HG02678 (cell line): ENCODE results near the gene ABCA4.

ENCODE experiments used
- ATAC-seq: cut with Tn5 transposase; IDR thresholded peaks from one replicate; pipeline ENCODE4 v1.9.1; 2021; ENCODE audit warnings: mild to moderate bottlenecking, moderate library complexity; ENCODE audit not compliant: unreplicated experiment

Gene ABCA4

GRCh38 chr1:94056996-94057395, 64.0 kb downstream of the ABCA4 start:
- ATAC-seq = no peak

DNA sequence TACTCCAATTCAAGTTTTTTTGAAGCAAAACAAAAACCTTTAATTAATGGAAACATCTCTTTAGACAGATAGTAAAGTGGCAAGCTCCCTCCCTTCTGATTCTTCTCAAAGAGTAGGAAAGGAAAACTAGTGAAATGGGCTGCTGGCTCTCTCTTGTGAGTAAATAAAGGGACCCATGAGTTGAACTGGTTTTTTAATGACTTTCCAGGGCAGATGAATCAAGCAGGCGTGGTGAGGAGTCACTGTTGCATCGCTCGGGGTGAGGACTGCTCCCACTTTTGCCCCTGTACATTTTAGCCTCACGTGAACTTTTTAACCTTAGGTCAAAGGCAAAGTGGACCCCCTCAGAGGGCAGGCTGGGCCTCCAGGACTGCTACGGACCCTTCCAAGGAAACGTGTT, 64.8 kb downstream of the ABCA4 start:
- no peak for ATAC-seq

GRCh38 chr1:94055459-94056122, 65.4 kb downstream of the ABCA4 start:
- ATAC-seq = no peak

DNA sequence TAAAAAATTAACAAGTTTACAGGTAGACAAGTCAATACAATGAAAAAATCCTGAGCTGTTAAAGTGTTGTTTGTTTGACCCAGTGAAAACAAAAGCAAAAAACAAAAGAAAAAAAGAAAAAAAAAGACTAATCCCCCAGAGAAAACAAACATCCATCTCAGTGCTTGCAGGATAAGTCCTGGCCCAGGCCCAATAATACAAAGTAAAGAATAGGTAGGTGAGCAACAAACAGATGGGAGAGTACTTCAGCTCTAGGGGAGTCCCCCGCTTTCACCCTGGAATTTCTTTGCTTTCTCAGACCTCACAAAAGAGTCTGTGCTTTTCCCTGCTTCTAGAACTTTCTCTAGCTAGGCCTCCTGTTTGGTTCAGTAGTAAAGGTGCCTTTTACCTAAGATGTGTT, 70.3 kb downstream of the ABCA4 start:
- no peak for ATAC-seq

- no peak for ATAC-seq
Observed at GRCh38 chr1:94050254-94050653, 70.7 kb downstream of the ABCA4 start.

DNA sequence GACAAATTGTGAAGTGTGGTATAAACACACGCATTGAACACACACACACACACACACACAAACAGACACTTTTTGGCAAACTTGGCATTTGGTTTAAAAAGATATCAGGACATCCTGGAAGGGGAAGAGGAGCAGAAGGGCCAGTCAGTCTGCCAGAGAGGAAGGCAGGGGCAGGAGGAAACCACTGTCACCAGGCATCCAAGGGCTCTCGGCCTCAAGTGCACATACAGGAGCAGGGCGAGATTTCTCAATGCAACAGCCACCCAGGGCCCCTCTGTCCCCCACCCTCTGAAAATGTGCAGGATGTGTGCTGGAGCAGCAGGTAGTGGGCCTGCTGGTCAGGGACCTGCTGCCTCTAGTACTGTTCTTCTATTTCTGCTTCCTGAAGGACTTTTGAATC, 71.2 kb downstream of the ABCA4 start:
- no peak for ATAC-seq

DNA sequence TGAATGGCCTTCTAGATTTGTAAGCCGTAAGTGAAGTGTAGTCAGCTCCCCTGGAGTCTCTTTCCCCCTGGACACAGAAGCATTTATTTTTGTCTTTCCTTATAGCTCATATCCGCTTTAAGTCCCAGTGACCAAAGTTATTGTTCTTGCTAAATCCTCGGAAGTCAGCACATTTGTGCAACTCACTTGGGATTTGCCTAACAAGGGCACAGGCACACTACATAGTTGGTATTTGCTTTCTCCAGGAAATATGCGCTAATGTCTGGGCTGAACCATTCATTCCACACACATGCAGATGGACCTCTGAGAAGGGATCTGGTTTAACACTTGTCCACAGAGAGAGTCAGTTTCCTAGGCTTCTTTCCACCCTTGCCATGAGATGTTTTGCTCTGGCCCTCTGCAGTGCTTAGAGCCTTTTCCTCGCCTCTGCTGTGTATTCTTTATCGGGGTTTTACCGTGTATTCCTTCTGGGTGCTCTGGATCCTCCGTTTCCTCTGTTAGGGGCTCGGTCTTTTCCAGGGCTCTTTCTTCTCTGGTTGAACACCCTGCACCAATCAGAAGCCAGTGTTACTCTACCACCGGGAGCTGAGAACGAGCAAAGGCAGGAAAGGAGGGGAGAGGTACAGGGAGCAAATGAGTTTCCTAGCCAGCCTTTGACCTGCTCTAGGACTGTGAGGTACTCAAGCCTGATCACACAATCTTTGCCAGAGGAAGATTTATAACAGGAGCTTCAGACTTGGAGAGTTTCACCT, 72.4 kb downstream of the ABCA4 start:
- no peak for ATAC-seq

DNA sequence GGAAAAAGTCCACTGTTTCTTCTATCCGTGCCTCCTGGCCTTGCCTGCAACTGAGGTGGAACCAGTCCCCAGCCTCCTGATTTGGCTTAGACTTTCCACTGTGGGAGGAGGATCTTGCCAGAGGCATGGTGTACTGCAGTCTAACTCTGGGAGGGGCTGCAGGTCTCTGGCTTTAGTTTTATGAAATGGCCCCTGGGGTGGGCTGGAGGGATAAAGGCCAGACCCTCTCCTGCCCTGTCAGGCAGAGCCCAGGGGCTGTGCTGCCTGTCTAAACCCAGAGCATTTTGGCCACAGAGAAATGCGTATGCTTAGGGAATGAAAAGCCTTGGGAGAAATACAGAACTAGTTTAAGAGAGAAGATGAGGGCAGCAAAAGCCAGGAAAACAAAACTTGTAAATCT, 73.0 kb downstream of the ABCA4 start:
- ATAC-seq = no peak

GRCh38 chr1:94045465-94046056, 75.4 kb downstream of the ABCA4 start:
- ATAC-seq = peak; percentile 69

- no peak for ATAC-seq
Observed at GRCh38 chr1:94044891-94045290, 76.1 kb downstream of the ABCA4 start.

DNA sequence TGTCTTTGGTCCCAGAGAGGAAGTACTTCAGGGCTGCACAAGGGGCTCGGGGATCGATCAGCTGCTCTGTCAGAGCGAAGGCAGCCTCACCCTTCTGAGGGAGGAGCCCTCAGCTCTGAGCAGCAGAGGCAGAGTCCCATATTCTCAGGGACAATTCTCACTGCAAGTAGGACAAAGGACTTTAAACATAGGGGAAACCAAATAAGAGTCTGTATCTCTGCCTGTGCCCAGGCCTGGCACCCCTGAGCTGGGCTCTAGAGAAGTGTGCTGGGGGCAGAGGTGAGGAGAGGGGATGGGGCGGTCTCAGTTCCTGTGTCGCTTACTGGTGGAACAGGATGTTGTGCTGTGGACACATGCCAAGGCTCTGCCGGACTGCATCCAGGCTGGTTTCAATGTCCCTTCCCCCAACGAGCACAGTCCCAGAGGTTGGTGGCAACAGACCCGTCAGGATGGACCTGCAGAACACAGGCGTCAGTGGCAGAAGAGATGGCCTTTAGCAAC, 76.6 kb downstream of the ABCA4 start:
- no peak for ATAC-seq

DNA sequence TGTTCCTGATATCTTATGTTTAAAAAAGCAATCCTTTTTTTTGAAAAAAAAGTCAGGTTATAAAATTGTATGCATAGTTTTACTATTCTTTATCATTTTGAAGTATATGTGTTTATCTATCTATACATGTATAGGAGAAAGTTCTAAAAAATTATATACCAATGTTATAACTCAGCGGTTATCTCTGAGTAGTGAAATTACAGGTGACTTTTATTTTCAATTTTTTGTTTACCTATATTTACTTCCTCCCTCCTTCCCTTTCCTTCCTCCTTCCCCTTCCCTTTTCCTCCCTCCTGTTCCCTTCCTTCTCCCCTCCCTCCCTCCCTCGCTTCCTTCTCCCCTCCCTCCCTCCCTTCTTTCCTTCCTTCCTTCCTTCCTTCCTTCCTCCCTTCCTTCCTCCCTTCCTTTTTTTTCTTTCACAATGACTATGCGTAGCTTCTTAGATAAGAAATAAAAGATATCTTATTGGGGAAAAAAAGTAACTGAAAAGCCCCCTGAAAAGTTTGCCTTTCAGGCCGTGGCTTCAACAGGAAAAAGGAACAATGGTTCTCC, 77.1 kb downstream of the ABCA4 start:
- ATAC-seq = no peak

DNA sequence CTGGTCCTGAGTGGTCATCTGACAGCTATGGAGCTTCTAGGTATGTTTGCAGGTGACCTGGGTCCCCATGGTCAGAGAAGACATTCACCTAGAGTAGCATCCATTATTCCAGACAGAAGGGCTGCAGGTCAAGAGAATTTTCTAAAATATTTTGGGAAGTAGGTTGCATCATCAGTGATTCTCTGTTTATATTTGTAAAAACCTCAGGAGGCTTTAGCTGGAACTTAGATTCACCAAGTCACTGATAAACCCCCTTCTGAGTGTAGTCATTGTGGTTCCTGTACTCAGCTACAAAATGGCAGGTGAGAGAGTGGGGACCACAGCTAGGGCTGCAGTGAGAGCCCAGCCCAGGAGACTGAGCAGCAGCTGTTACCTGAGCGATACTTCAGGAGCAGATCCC, 78.6 kb downstream of the ABCA4 start:
- ATAC-seq = no peak

DNA sequence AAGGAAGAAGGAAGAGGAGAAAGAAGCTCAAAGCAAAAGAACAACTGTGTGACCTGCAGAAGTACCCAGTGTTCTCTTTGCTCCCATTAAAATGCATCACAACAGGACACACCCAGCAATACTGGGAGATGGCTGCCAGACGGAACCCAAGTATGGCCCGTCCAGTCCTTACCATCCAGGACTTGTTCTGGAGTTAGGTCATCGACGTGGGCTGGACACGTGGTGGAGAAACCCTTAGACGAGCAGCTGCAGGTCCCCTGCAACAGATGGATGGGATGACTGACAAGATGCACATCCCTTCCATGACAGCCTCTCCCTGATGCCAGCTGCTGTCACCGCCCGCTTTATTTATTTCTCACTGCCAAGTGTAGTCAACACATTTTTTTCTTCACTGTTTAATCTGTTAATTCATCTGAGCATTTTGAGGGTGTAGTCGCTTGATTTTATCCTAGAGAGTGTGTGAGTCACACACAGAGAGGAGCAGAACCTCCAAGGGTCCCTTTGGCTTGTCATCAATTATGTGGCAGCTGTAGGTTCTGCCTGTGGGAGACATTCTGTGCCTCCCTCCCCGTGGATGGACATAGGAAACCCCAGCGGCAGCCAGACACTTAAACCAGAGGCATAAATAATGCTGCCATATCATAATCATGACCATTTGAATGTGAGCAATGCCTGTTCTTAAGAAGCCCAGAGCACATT, 80.9 kb downstream of the ABCA4 start:
- ATAC-seq = no peak

- ATAC-seq = peak; percentile 44
Observed at GRCh38 chr1:94039514-94039870, 81.5 kb downstream of the ABCA4 start.

DNA sequence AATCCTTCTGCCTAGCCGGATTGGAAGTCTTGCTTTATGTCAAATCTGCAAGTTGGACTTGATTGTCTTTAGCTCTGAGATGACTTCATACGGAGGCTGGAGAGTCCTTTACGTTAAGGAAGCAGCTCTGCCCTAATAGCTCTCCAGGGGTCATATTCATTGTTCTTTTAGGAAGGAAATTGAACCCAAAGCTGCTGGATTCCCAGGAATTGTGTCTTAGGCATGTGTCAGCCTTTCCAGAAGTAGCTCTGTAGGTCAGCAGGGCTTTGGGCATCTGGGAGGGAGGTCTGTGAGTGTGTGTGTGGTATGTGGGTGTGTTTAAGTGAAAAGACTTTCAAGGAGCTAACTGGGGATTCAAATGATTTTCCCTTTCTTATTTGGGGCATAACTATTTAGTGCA, 82.4 kb downstream of the ABCA4 start:
- ATAC-seq = no peak

DNA sequence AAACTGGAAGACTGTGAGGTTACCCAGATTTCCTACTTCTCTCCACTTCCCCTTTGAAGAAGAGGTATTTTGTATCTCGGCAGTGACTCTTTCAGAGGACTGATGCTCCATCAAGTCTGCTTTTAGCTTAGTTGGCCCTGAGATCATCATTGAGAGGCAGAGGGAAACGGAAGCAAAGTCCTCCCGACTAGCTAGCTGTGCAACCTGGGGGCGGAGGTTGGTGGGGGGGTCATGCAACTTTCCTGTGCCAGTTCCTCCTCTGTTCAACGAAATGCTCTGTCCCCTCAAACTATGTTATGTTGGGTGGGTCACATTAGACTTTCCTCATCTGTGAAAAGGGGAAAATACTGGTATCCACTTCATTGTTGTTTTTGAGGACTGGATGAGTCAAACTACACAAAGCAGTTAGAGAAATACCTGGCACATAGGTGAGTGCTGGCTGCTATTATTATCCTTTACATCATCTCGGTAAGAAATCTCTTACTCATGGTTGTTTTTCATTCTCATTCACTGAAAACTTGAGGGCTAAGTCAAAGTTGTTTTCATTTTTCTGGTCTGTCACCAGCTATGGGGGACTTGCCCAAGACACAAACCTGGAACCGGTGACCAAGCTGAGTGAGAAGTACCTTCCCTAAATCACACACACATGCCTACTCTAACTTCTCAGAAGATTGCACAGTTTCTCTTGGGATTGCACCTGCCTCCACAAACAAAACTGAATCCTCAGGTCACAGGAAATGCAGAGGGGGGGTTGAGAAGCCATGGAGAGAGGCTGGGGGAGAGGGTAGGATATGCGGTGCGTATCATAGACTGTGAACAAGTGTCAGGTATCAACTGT, 83.3 kb downstream of the ABCA4 start:
- ATAC-seq = no peak

DNA sequence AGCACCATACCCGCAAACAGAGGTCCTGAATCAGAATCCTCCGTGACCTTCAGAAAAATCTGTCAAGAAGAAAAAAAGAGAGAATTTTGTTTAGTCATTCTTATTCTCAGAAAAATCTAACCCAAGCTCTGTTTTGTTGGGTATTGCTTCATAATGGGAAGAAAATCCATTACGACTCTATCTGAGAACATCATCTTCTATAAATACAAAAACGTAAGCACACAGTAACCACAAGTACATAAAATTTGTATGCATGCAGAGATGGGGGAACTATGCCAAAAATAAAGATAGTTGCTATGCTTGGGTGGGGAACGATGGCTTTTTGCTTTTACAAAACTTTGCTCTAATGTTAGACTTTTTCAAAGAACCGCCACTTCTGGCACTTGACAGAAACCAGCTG, 84.2 kb downstream of the ABCA4 start:
- no peak for ATAC-seq

GRCh38 chr1:94033849-94034248, 87.1 kb downstream of the ABCA4 start:
- no peak for ATAC-seq

- no peak for ATAC-seq
Observed at GRCh38 chr1:94032637-94033036, 88.3 kb downstream of the ABCA4 start.
